Measurements from ENCODE around the gene PKD1L1. TPM values are rescaled to one million over a fixed set of nuclear protein-coding genes. Genes with fewer than 3 reads are reported as not detected.

Gene PKD1L1
- total RNA-seq, 4 donors from 2014 or later: 0.06 to 0.19 (median 0.13) TPM; not detected in 1

DNA sequence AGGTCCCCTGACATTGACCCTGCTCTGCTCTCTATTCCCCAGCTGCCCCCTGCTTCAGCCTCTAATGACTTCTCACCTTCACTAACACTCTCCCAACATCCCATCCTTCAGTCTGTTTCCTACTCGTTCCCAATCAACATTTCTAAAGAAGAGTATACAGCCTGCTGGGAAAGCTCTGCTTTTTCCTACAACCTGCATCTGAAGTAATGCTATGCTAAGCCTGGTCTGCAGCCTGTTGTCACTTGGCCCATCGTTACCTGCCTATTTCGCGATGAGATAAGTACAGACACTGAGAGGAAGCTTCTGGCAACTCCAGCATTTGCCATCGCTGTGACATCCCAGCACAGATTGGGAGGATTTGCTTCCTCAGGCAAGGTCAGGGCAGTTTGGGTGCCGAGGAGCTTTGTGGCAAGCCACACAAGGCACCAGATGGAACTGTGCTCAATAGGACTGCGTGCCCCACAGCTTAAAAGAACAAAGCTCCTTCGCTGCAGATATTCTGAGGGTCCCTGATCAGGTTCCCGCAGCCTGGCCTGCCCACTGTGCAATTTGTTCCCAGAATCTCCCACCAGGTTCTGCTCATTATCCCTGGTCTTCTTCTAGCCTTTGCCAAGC, 51.4 kb downstream of the PKD1L1 start:
- no peaks in the 10 kb centered on the region for H3K9me3 ChIP-seq
- H3K36me3 ChIP-seq: no peaks in the 10 kb centered on the region
- no peak for TF ChIP-seq POLR2A (IDR thresholded peaks at IDR 0.05)
- no peaks in the 10 kb centered on the region for H3K4me1 ChIP-seq
- intact Hi-C loops (cut with DNase I): no loop called here
- H3K27me3 ChIP-seq: peaks cover 0 to 4% (median 0%) of the 10 kb centered on the region in 4 donors
- 60 to 74% methylated on average over 7 to 9 of the region's 9 CpGs for WGBS, 2 donors
- DNase-seq: no peak
- H3K27ac ChIP-seq: no peak overlapping the region
- H3K4me3 ChIP-seq: no peak overlapping the region

DNA sequence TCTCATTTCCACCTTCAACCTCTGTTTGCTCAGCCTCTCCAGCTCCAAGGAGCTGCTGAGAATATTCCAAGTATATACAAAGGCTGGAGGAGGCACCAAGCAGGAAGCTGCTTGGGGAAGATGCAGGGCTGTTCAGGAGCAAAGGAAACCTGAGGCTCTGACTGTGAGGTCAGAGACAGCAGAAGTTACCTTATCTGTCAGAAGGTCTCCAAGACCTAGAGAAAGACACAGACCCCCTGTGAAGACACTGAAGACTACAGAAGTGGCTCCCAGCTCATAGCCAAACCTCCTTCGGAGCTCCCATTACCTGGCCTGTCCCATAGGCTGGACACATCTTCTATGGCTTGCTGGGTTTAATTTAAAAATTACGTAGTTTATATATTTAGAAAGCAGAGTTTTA, 53.2 kb downstream of the PKD1L1 start:
- Histone ChIP-seq H3K9me3 (no peaks in the 10 kb centered on the region), H3K27ac (no peak overlapping the region), H3K4me3 (no peak overlapping the region), H3K36me3 (no peaks in the 10 kb centered on the region), H3K27me3 (peaks cover 0 to 4% (median 0%) of the 10 kb centered on the region in 4 donors), H3K4me1 (no peaks in the 10 kb centered on the region)
- intact Hi-C loops (cut with DNase I): no loop called here
- TF ChIP-seq POLR2A (IDR thresholded peaks at IDR 0.05) (no peak), CTCF (IDR thresholded peaks at IDR 0.05) (no peak)
- 78 to 90% methylated on average over 2 of the region's 2 CpGs for WGBS, 2 donors
- no peak for DNase-seq

- Histone ChIP-seq H3K27me3 (peaks cover 0 to 4% (median 0%) of the 10 kb centered on the region in 4 donors), H3K4me1 (no peaks in the 10 kb centered on the region), H3K4me3 (no peak overlapping the region), H3K9me3 (no peaks in the 10 kb centered on the region), H3K36me3 (no peaks in the 10 kb centered on the region), H3K27ac (no peak overlapping the region)
- 66 to 80% methylated on average over 13 to 15 of the region's 15 CpGs for WGBS, 2 donors
- intact Hi-C loops (cut with DNase I): no loop called here
- no peak for TF ChIP-seq POLR2A (IDR thresholded peaks at IDR 0.05)
- no peak for TF ChIP-seq CTCF (IDR thresholded peaks at IDR 0.05)
- DNase-seq: no peak
Measured at GRCh38 chr7:47893721-47894365, 54.4 kb downstream of the PKD1L1 start.

- Histone ChIP-seq H3K9me3 (no peaks in the 10 kb centered on the region), H3K4me1 (no peaks in the 10 kb centered on the region), H3K27ac (no peak overlapping the region), H3K4me3 (no peak overlapping the region), H3K36me3 (no peaks in the 10 kb centered on the region), H3K27me3 (peaks cover 0 to 4% (median 0%) of the 10 kb centered on the region in 4 donors)
- 59 to 72% methylated on average over 10 of the region's 10 CpGs for WGBS, 2 donors
- intact Hi-C loops (cut with DNase I): no loop called here
- TF ChIP-seq CTCF (IDR thresholded peaks at IDR 0.05): peak in 1 of 6 experiments; percentile 19
- no peak for TF ChIP-seq POLR2A (IDR thresholded peaks at IDR 0.05)
- DNase-seq: no peak
Measured at GRCh38 chr7:47893238-47893637, 55.0 kb downstream of the PKD1L1 start.

- no peaks in the 10 kb centered on the region for H3K27me3 ChIP-seq
- H3K4me1 ChIP-seq: no peaks in the 10 kb centered on the region
- intact Hi-C loops (cut with DNase I): no loop called here
- DNase-seq: no peak
- TF ChIP-seq POLR2A (IDR thresholded peaks at IDR 0.05) (no peak), CTCF (IDR thresholded peaks at IDR 0.05) (no peak)
- no peaks in the 10 kb centered on the region for H3K36me3 ChIP-seq
- no peaks in the 10 kb centered on the region for H3K9me3 ChIP-seq
- H3K27ac ChIP-seq: no peak overlapping the region
- no peak overlapping the region for H3K4me3 ChIP-seq
- WGBS, 2 donors: 79 to 83% methylated on average over 3 to 9 of the region's 9 CpGs
Measured at GRCh38 chr7:47890606-47891005, 57.7 kb downstream of the PKD1L1 start.
